Stimulated activated CD4-positive, alpha-beta T cell treated with anti-CD3 and anti-CD28 coated beads, Interleukin-4, amount 100 ng/mL, for 1 hour (primary cell): Measurements from ENCODE around the gene KRT78.
A peak's percentile ranks its signal among the peaks of the same experiment; 100 is the strongest.

Experiments
- DNase-seq: peaks from one replicate; pipeline ENCODE4 v3.0.0-alpha.2; 2020

The KRT78 gene

GRCh38 chr12:52838609-52839435 lies 10.0 kb downstream of the KRT78 start:
- DNase-seq: no peak

- DNase-seq: no peak
These were observed 10.8 kb downstream of the KRT78 start for GRCh38 chr12:52837781-52838608.

GRCh38 chr12:52837413-52837741 lies 11.4 kb downstream of the KRT78 start:
- DNase-seq: no peak

GRCh38 chr12:52836491-52837412 lies 12.0 kb downstream of the KRT78 start:
- no peak for DNase-seq

- DNase-seq: peak; percentile 63
These were observed 12.7 kb downstream of the KRT78 start for GRCh38 chr12:52836042-52836466.

- DNase-seq: no peak
These were observed 13.3 kb downstream of the KRT78 start for GRCh38 chr12:52835271-52836041.

- DNase-seq: no peak
These were observed 14.1 kb downstream of the KRT78 start for GRCh38 chr12:52834727-52835001.

- DNase-seq: no peak
These were observed 14.7 kb downstream of the KRT78 start, which contains the start of gene KRT79 for GRCh38 chr12:52833922-52834726. Gene KRT79 (minus strand): TSS chr12:52834311. CDS start chr12:52834260, 51 bp downstream.

GRCh38 chr12:52832985-52833905 lies 15.5 kb downstream of the KRT78 start:
- no peak for DNase-seq

GRCh38 chr12:52832451-52832850 lies 16.3 kb downstream of the KRT78 start:
- no peak for DNase-seq

- no peak for DNase-seq
These were observed 17.5 kb downstream of the KRT78 start for GRCh38 chr12:52831251-52831650.

- no peak for DNase-seq
These were observed 18.6 kb downstream of the KRT78 start for GRCh38 chr12:52829986-52830770.

- DNase-seq: no peak
These were observed 20.2 kb downstream of the KRT78 start for GRCh38 chr12:52828591-52829021.

- no peak for DNase-seq
These were observed 20.6 kb downstream of the KRT78 start for GRCh38 chr12:52828156-52828555.

GRCh38 chr12:52827499-52828090 lies 21.2 kb downstream of the KRT78 start:
- no peak for DNase-seq

GRCh38 chr12:52826611-52827498 lies 21.9 kb downstream of the KRT78 start:
- DNase-seq: no peak

GRCh38 chr12:52825961-52826360 lies 22.8 kb downstream of the KRT78 start:
- no peak for DNase-seq
